Panc1 (cell line): Measurements from ENCODE around the gene ITGAX. TPM values are rescaled to one million over a fixed set of nuclear protein-coding genes. Genes with fewer than 3 reads are reported as not detected.

Source experiments
- ATAC-seq: fragments of 200-7000 bp; cut with Tn5 transposase; 2 replicates; pipeline ENCODE4 v1.9.1; 2020; ENCODE audit warnings: mild to moderate bottlenecking, moderate library complexity
- BruUV-seq: library from RNA; stranded (reverse); fragments of 400-500 nt; replicated peaks from 2 replicates; lab custom pipeline; 2021; lab: Mats Ljungman, UMichigan
- CTCF ChIA-PET: fragments of 300-600 bp; sonication (Branson Sonifier 250); formaldehyde crosslinking; loops from one replicate; lab custom pipeline; 2022; ENCODE audit warnings: antibody characterized with exemption; lab: Charles Lee
- POLR2A ChIA-PET: fragments of 300-600 bp; sonication (Branson Sonifier 250); formaldehyde crosslinking; loops from one replicate; lab custom pipeline; 2022; ENCODE audit warnings: antibody characterized with exemption; lab: Charles Lee
- DNase-seq: peaks from one replicate; pipeline ENCODE4 v3.0.0-alpha.2; 2010; ENCODE audit warnings: low read depth, low spot score
- H3K27ac ChIP-seq: 2 replicates; pipeline ENCODE4 v1.5.1; 2011; ENCODE audit warnings: mild to moderate bottlenecking, low read length, inconsistent platforms
- H3K27me3 ChIP-seq: fragments of 200-500 bp; sonication (Bioruptor generic); 2 replicates; pipeline ENCODE4 v1.6.0; 2014; ENCODE audit warnings: low read length, inconsistent platforms; ENCODE audit not compliant: control insufficient read depth, insufficient read depth
- H3K36me3 ChIP-seq: fragments of 200-500 bp; sonication (Bioruptor generic); 2 replicates; pipeline ENCODE4 v1.5.1; 2014; ENCODE audit warnings: inconsistent platforms, mild to moderate bottlenecking, low read length, moderate library complexity; ENCODE audit not compliant: control insufficient read depth, insufficient read depth
- H3K4me1 ChIP-seq: 2 replicates; pipeline ENCODE4 v1.5.1; 2011; ENCODE audit warnings: inconsistent platforms, mild to moderate bottlenecking, low read length, moderate library complexity; ENCODE audit not compliant: control insufficient read depth, insufficient read depth
- H3K4me3 ChIP-seq, 2 experiments: 2 replicates each; pipeline ENCODE4 v1.5.1; 2011 to 2012; ENCODE audit warnings: low read depth in 2 of 2, low read length in 2 of 2, mild to moderate bottlenecking in 2 of 2, inconsistent platforms in 1 of 2, moderate library complexity in 1 of 2
- H3K9me3 ChIP-seq: fragments of 200-500 bp; sonication (Bioruptor generic); 2 replicates; pipeline ENCODE4 v1.5.1; 2014; ENCODE audit warnings: low read depth, mild to moderate bottlenecking, inconsistent platforms, low read length, moderate library complexity; ENCODE audit not compliant: control insufficient read depth, insufficient read depth
- CTCF ChIP-seq: fragments of 450-650 bp; IDR thresholded peaks from 2 replicates; pipeline ENCODE4 v1.5.1; 2017; ENCODE audit warnings: mild to moderate bottlenecking
- POLR2AphosphoS5 ChIP-seq: IDR thresholded peaks from 2 replicates; pipeline ENCODE4 v1.6.1; 2012; ENCODE audit warnings: mild to moderate bottlenecking, low read depth, low read length, moderate library complexity
- REST ChIP-seq, 2 experiments: IDR thresholded peaks; 2 replicates each; pipeline ENCODE4 v1.6.1; 2011 to 2012; ENCODE audit warnings: low read depth in 2 of 2, control low read depth in 1 of 2, low read length in 1 of 2, mild to moderate bottlenecking in 1 of 2, moderate library complexity in 1 of 2; ENCODE audit not compliant: insufficient read depth in 1 of 2
- SIN3A ChIP-seq: IDR thresholded peaks from 2 replicates; pipeline ENCODE4 v1.6.1; 2012; ENCODE audit warnings: low read depth, mild to moderate bottlenecking, low read length, moderate library complexity, borderline replicate concordance; ENCODE audit not compliant: insufficient read depth
- TCF7L2 ChIP-seq: IDR thresholded peaks from 2 replicates; pipeline ENCODE4 v1.6.1; 2011; ENCODE audit warnings: mild to moderate bottlenecking, low read depth, low read length, inconsistent platforms
- in situ Hi-C: cut with HindIII; loops from 2 replicates; pipeline ENCODE4 v1.10.0; 2016; ENCODE audit warnings: low sequenced_read_pairs, low pct_unique_long_range_greater_than_20kb
- intact Hi-C: fragments of 100-400 bp; cut with micrococcal nuclease; formaldehyde crosslinking; loops from one replicate; pipeline ENCODE4 v1.10.0; 2022; ENCODE audit not compliant: unreplicated experiment
- total RNA-seq: library from RNA; stranded (reverse); gene quantifications from one replicate; pipeline ENCODE4 v1.2.1, GENCODE V29; 2021; ENCODE audit not compliant: unreplicated experiment

ITGAX gene
- total RNA-seq, 1 experiment from 2014 or later, result 0.49 TPM

GRCh38 chr16:31429796-31430195 is 74.8 kb downstream of the ITGAX start:
- ChIA-PET POLR2A (no interaction called here), CTCF (no interaction called here)
- no TSS peak for BruUV-seq
- Histone ChIP-seq H3K27me3 (no peaks in the 10 kb centered on the region), H3K27ac (no peak overlapping the region), H3K4me1 (no peaks in the 10 kb centered on the region), H3K9me3 (no peaks in the 10 kb centered on the region), H3K4me3 (no peak overlapping the region), H3K36me3 (no peaks in the 10 kb centered on the region)
- ATAC-seq (no peak), DNase-seq (no peak)
- in situ Hi-C loops (no loop called here), intact Hi-C loops (no loop called here)
- TF ChIP-seq SIN3A (no peak), CTCF (no peak), REST (IDR thresholded peaks at IDR 0.05; ENCODE audit: insufficient read depth in 1 of 2, low read depth in 2 of 2, low read length in 1 of 2) (no peak), POLR2AphosphoS5 (no peak), TCF7L2 (no peak)

GRCh38 chr16:31430380-31431052 is 75.5 kb downstream of the ITGAX start:
- no peak for DNase-seq
- intact Hi-C loops, result no loop called here
- POLR2A ChIA-PET, result no interaction called here
- Histone ChIP-seq H3K4me1 (no peaks in the 10 kb centered on the region), H3K27me3 (no peaks in the 10 kb centered on the region), H3K27ac (no peak overlapping the region), H3K9me3 (no peaks in the 10 kb centered on the region), H3K36me3 (no peaks in the 10 kb centered on the region), H3K4me3 (no peak overlapping the region)
- CTCF ChIA-PET, result no interaction called here
- BruUV-seq, result no TSS peak
- ATAC-seq, result no peak
- TF ChIP-seq REST (IDR thresholded peaks at IDR 0.05; ENCODE audit: insufficient read depth in 1 of 2, low read depth in 2 of 2, low read length in 1 of 2) (no peak), SIN3A (no peak), TCF7L2 (no peak), CTCF (no peak), POLR2AphosphoS5 (no peak)
- in situ Hi-C loops, result no loop called here
